ENCODE measurements around the gene CNTN3. TPM values are rescaled to one million over a fixed set of nuclear protein-coding genes. Genes with fewer than 3 reads are reported as not detected.

The CNTN3 gene
- total and polyA plus RNA-seq, 8 donors = 0.76 to 17.1 (median 3.2) TPM

GRCh38 chr3:74651292-74651691 is 36.8 kb upstream of the CNTN3 start:
- Histone ChIP-seq H3K36me3 (no peaks in the 10 kb centered on the region), H3K9me3 (no peaks in the 10 kb centered on the region), H3K27me3 (no peaks in the 10 kb centered on the region), H3K4me1 (no peaks in the 10 kb centered on the region), H3K27ac (no peak overlapping the region), H3K4me3 (no peak overlapping the region)
- DNase-seq = no peak
- no peak for TF ChIP-seq POLR2AphosphoS5 (IDR thresholded peaks at IDR 0.05)
- no peak for TF ChIP-seq POLR2A (IDR thresholded peaks at IDR 0.05)
- TF ChIP-seq EP300 (IDR thresholded peaks at IDR 0.05) = no peak
- no peak for TF ChIP-seq CTCF (IDR thresholded peaks at IDR 0.05)
- 36 to 42% (median 39%) methylated on average over 2 of the region's 2 CpGs for WGBS, 5 donors
- intact Hi-C loops (cut with DNase I; ENCODE audit: low total_unique reads) = no loop called here

DNA sequence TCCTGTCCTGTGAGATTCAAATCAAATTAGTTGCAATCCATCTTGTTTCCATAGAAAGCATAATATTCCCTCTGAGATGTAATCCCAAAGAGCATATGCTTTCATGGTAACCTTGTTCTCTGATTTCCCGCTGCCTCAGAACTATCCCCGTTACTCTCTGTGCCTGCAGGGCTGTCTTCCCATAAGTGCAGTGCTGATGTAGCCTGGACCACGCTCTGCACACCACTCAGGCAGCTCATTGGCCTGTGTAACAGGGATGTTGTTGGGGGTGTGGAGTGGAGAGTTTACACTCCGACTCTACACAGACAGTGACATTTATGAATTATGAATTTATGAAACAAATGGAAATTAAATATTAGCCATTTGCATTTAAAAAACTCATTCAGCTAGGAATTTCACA is 33.6 kb upstream of the CNTN3 start:
- Histone ChIP-seq H3K4me1 (peaks cover 0 to 6% (median 0%) of the 10 kb centered on the region in 4 donors), H3K4me3 (no peak overlapping the region), H3K27me3 (no peaks in the 10 kb centered on the region), H3K36me3 (no peaks in the 10 kb centered on the region), H3K27ac (no peak overlapping the region), H3K9me3 (no peaks in the 10 kb centered on the region)
- TF ChIP-seq POLR2AphosphoS5 (IDR thresholded peaks at IDR 0.05) (no peak), POLR2A (IDR thresholded peaks at IDR 0.05) (no peak), EP300 (IDR thresholded peaks at IDR 0.05) (no peak), CTCF (IDR thresholded peaks at IDR 0.05) (no peak)
- intact Hi-C loops (cut with DNase I; ENCODE audit: low total_unique reads) = no loop called here
- WGBS, 5 donors = 83 to 88% (median 86%) methylated on average over 4 of the region's 4 CpGs
- DNase-seq = no peak

DNA sequence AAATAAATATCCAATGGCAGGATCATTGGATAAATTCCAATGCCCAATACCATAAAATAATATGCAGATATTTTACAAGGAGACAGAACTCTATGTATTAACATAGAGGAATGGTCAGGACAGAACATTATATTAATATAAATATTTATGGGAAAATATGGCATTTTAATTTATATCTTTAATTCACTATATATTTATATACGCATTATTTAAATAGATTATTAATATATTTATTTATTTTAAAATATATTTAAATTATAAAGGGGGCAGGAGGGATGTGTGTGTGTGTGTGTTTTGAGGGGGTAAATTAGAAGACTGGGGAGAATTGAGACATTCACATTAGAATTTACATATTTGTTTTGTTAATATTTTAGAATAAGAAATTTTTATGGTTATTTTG is 31.6 kb upstream of the CNTN3 start:
- Histone ChIP-seq H3K27me3 (no peaks in the 10 kb centered on the region), H3K4me1 (peaks cover 0 to 7% (median 0%) of the 10 kb centered on the region in 4 donors), H3K9me3 (no peaks in the 10 kb centered on the region), H3K36me3 (no peaks in the 10 kb centered on the region), H3K4me3 (no peak overlapping the region), H3K27ac (no peak overlapping the region)
- intact Hi-C loops (cut with DNase I; ENCODE audit: low total_unique reads) = no loop called here
- DNase-seq = no peak
- TF ChIP-seq POLR2A (IDR thresholded peaks at IDR 0.05) (no peak), CTCF (IDR thresholded peaks at IDR 0.05) (no peak), POLR2AphosphoS5 (IDR thresholded peaks at IDR 0.05) (no peak), EP300 (IDR thresholded peaks at IDR 0.05) (no peak)
- WGBS, 5 donors = 49 to 95% (median 93%) methylated on average over 1 of the region's 1 CpG

- intact Hi-C loops (cut with DNase I; ENCODE audit: low total_unique reads) = no loop called here
- Histone ChIP-seq H3K9me3 (no peaks in the 10 kb centered on the region), H3K4me1 (peaks cover 0 to 7% (median 0%) of the 10 kb centered on the region in 4 donors), H3K27me3 (no peaks in the 10 kb centered on the region), H3K4me3 (no peak overlapping the region), H3K36me3 (no peaks in the 10 kb centered on the region), H3K27ac (peak overlapping the region; percentile 1 to 63 (median 39))
- TF ChIP-seq POLR2AphosphoS5 (IDR thresholded peaks at IDR 0.05) (peak in 2 of 3 donors; percentile 45 to 67), CTCF (IDR thresholded peaks at IDR 0.05) (no peak), POLR2A (IDR thresholded peaks at IDR 0.05) (no peak)
- DNase-seq = peak; percentile 53 to 70
- 11 to 37% (median 22%) methylated on average over 5 of the region's 5 CpGs for WGBS, 5 donors
Observed at GRCh38 chr3:74643636-74644035, 29.2 kb upstream of the CNTN3 start.
